Stimulated activated CD8-positive, alpha-beta memory T cell treated with anti-CD3 and anti-CD28 coated beads, Interleukin-4, amount 100 ng/mL, for 4 hours (primary cell): ENCODE data around the gene SREBF2.
"Not testable (repeated sequence)": the region's sequence is repeated elsewhere in the genome, so short reads cannot be mapped to it uniquely, and the experiment has no call there.

Experiments
- DNase-seq, 2 donors: peaks; one replicate each; pipeline ENCODE4 v3.0.0-alpha.2; 2020; ENCODE audit warnings: low read depth in 2 of 2, low spot score in 1 of 2

Gene SREBF2

GRCh38 chr22:41821471-41822316 is 11.2 kb upstream of the SREBF2 start:
- no peak for DNase-seq

- no peak for DNase-seq
Observed at GRCh38 chr22:41822317-41823057, 10.4 kb upstream of the SREBF2 start.

GRCh38 chr22:41823797-41824196 is 9.1 kb upstream of the SREBF2 start:
- no peak for DNase-seq

GRCh38 chr22:41825376-41825775 is 7.5 kb upstream of the SREBF2 start:
- DNase-seq, result no peak

GRCh38 chr22:41826021-41826420 is 6.9 kb upstream of the SREBF2 start:
- no peak for DNase-seq

GRCh38 chr22:41826430-41827383 is 6.2 kb upstream of the SREBF2 start:
- DNase-seq, result no peak

- no peak for DNase-seq
Observed at GRCh38 chr22:41827671-41828070, 5.2 kb upstream of the SREBF2 start.

- no peak for DNase-seq
Observed at GRCh38 chr22:41828516-41828915, 4.4 kb upstream of the SREBF2 start.

- no peak for DNase-seq
Observed at GRCh38 chr22:41830174-41830573, 2.7 kb upstream of the SREBF2 start.

GRCh38 chr22:41831383-41831782 is 1.5 kb upstream of the SREBF2 start:
- DNase-seq, result no peak

GRCh38 chr22:41831828-41832552 is 915 bp upstream of the SREBF2 start:
- DNase-seq, result no peak

- DNase-seq, result peak in 1 of 2 donors; percentile 24
Observed at GRCh38 chr22:41833369-41834004, 582 bp downstream of the SREBF2 start.

- DNase-seq, result no peak
Observed at GRCh38 chr22:41834005-41834944, 1.4 kb downstream of the SREBF2 start.

- not testable (repeated sequence) for DNase-seq
Observed at GRCh38 chr22:41835462-41835861, 2.6 kb downstream of the SREBF2 start.

- DNase-seq, result no peak
Observed at GRCh38 chr22:41836551-41836950, 3.6 kb downstream of the SREBF2 start.

- no peak for DNase-seq
Observed at GRCh38 chr22:41838842-41839618, 6.1 kb downstream of the SREBF2 start.

GRCh38 chr22:41840216-41840615 is 7.3 kb downstream of the SREBF2 start:
- DNase-seq, result no peak

- DNase-seq, result no peak
Observed at GRCh38 chr22:41841085-41841712, 8.3 kb downstream of the SREBF2 start.
